OCI-LY1 (cell line): Measurements from ENCODE around the gene PPP1R1C.

Experiments used
- H2AFZ ChIP-seq: fragments of 200-600 bp; sonication (generic), shearing (Covaris generic); 2 replicates; pipeline ENCODE4 v1.6.0; 2014; ENCODE audit warnings: antibody characterized with exemption, mild to moderate bottlenecking, low read length
- H3F3A ChIP-seq: fragments of 200-600 bp; sonication (generic), shearing (Covaris generic); 2 replicates; pipeline ENCODE4 v1.6.0; 2014; ENCODE audit warnings: mild to moderate bottlenecking, antibody characterized with exemption, low read length, moderate library complexity; ENCODE audit not compliant: insufficient read depth
- H3K27ac ChIP-seq: fragments of 200-600 bp; sonication (generic); 2 replicates; pipeline ENCODE4 v1.5.1; 2014; ENCODE audit warnings: low read length, mixed run types, mild to moderate bottlenecking, low read depth; ENCODE audit not compliant: poor library complexity, severe bottlenecking
- H3K27me3 ChIP-seq: fragments of 200-600 bp; sonication (generic); 2 replicates; pipeline ENCODE4 v1.6.0; 2014; ENCODE audit warnings: antibody characterized with exemption, mild to moderate bottlenecking, low read length, moderate library complexity; ENCODE audit not compliant: insufficient read depth
- H3K36me3 ChIP-seq: fragments of 200-600 bp; sonication (generic); 2 replicates; pipeline ENCODE4 v1.6.1; 2014; ENCODE audit warnings: mild to moderate bottlenecking, antibody characterized with exemption, low read length, moderate library complexity, mixed read lengths; ENCODE audit not compliant: insufficient read depth
- H3K4me1 ChIP-seq: fragments of 200-600 bp; sonication (generic); 2 replicates; pipeline ENCODE4 v1.5.1; 2014; ENCODE audit warnings: mild to moderate bottlenecking, low read length, moderate library complexity; ENCODE audit not compliant: insufficient read depth, severe bottlenecking
- H3K4me2 ChIP-seq: fragments of 200-600 bp; sonication (generic), shearing (Covaris generic); 2 replicates; pipeline ENCODE4 v1.6.1; 2014; ENCODE audit warnings: low read length
- H3K4me3 ChIP-seq: fragments of 200-600 bp; sonication (generic); 2 replicates; pipeline ENCODE4 v1.5.1; 2014; ENCODE audit warnings: low read length, low read depth, mild to moderate bottlenecking, mixed read lengths; ENCODE audit not compliant: poor library complexity, severe bottlenecking
- H3K79me2 ChIP-seq: fragments of 200-600 bp; shearing (Covaris generic); 2 replicates; pipeline ENCODE4 v1.6.1; 2016; ENCODE audit warnings: mixed run types, low read length, mixed read lengths; ENCODE audit not compliant: insufficient read depth
- H3K9ac ChIP-seq: fragments of 200-600 bp; sonication (generic), shearing (Covaris generic); 2 replicates; pipeline ENCODE4 v1.6.1; 2014; ENCODE audit warnings: mild to moderate bottlenecking, low read length, mixed read lengths
- H3K9me2 ChIP-seq: fragments of 200-600 bp; sonication (generic), shearing (Covaris generic); 2 replicates; pipeline ENCODE4 v1.6.1; 2014; ENCODE audit warnings: low read depth, mild to moderate bottlenecking, low read length, mixed read lengths
- H3K9me3 ChIP-seq: fragments of 200-600 bp; shearing (Covaris generic); 2 replicates; pipeline ENCODE4 v1.6.1; 2014; ENCODE audit warnings: low read length, mixed read lengths
- H4K20me1 ChIP-seq: fragments of 200-600 bp; sonication (generic), shearing (Covaris generic); 2 replicates; pipeline ENCODE4 v1.6.0; 2016; ENCODE audit warnings: mild to moderate bottlenecking, low read length; ENCODE audit not compliant: insufficient read depth
- EZH2 ChIP-seq: fragments of 200-600 bp; sonication (generic), shearing (Covaris generic); IDR thresholded peaks from 2 replicates; pipeline ENCODE4 v1.8.0; 2017; ENCODE audit warnings: borderline replicate concordance, mixed run types, mild to moderate bottlenecking, antibody characterized with exemption, low read length, moderate library complexity, mixed read lengths
- TF ChIP-seq, protein P1 (sequence below): fragments of 200-600 bp; sonication (generic), shearing (Covaris generic); IDR thresholded peaks from 2 replicates; pipeline ENCODE4 v1.5.1; 2017; ENCODE audit warnings: mild to moderate bottlenecking, antibody characterized with exemption, low read length, moderate library complexity, mixed read lengths

The PPP1R1C gene

DNA sequence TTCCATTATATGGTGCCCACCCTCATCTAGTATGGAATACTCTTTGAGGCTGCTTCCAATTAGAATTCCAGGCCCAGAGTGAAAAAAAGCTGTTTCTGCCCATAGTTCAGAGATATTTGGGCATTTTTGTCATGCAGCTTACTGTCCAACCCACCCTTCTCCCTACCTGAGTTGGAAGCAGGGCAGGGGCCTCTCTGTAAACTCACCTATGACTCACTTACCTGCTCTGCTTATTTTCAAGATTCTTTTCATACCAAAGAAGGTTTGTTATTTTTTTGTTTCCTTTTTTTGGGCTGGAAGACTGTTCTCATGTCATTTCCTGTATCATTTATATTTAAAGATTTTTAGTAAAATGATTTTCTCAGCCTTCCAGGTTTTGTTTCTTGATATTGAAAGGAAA, 38.4 kb upstream of the PPP1R1C start:
- Histone ChIP-seq H3K4me3 (no peak overlapping the region), H3K27me3 (no peaks in the 10 kb centered on the region), H2AFZ (no peak overlapping the region), H3K4me1 (no peaks in the 10 kb centered on the region), H3K79me2 (no peaks in the 10 kb centered on the region), H3K4me2 (no peak overlapping the region), H3K9me2 (no peaks in the 10 kb centered on the region), H3F3A (no peaks in the 10 kb centered on the region), H3K9ac (no peak overlapping the region), H3K9me3 (no peaks in the 10 kb centered on the region), H4K20me1 (no peaks in the 10 kb centered on the region), H3K36me3 (no peaks in the 10 kb centered on the region), H3K27ac (no peak overlapping the region)
- TF ChIP-seq, protein P1, sequence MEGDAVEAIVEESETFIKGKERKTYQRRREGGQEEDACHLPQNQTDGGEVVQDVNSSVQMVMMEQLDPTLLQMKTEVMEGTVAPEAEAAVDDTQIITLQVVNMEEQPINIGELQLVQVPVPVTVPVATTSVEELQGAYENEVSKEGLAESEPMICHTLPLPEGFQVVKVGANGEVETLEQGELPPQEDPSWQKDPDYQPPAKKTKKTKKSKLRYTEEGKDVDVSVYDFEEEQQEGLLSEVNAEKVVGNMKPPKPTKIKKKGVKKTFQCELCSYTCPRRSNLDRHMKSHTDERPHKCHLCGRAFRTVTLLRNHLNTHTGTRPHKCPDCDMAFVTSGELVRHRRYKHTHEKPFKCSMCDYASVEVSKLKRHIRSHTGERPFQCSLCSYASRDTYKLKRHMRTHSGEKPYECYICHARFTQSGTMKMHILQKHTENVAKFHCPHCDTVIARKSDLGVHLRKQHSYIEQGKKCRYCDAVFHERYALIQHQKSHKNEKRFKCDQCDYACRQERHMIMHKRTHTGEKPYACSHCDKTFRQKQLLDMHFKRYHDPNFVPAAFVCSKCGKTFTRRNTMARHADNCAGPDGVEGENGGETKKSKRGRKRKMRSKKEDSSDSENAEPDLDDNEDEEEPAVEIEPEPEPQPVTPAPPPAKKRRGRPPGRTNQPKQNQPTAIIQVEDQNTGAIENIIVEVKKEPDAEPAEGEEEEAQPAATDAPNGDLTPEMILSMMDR = no peak
- TF ChIP-seq EZH2 = no peak

DNA sequence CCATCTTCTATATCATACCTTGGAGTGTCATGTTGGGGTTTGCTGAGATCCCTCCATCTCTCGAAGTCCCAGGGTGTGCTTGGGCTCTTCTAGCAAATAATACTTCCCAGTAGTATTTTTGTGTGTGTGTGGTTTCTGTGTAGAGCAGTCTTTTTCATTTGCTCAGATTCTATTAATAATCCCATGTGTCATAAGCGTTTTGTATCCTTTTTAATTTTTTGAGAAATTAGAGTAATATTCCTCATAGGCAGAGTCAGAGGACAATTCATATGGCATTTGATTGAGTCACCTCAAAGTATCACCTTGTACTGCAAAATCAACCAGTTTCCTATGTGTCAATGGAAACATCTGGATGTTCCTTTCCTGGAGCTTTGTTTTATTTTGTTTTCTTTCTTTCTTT, 37.4 kb upstream of the PPP1R1C start:
- H2AFZ ChIP-seq = no peak overlapping the region

DNA sequence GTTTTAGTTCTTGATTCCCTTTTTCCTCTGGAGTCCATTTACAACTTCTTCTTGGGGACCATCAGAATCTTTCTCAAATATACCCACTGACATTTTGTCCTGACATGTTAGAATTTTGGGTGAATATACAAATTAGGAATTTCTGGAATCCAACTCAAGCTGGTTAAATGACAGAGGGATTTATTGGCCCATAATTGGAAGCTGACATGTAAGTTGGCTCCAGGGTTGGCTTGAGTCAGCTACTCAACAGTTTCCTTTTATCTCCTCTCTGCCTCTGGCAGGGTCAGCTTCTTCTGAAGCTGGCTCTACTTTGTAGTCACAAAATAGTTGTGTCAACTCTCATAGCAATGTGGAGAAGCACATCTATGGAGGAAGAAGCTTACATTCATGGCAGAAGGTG, 36.6 kb upstream of the PPP1R1C start:
- no peaks in the 10 kb centered on the region for H3F3A ChIP-seq
- H3K9me2 ChIP-seq = no peaks in the 10 kb centered on the region
- no peak overlapping the region for H2AFZ ChIP-seq
- H3K27ac ChIP-seq = no peak overlapping the region
- no peaks in the 10 kb centered on the region for H3K4me1 ChIP-seq
- no peaks in the 10 kb centered on the region for H3K27me3 ChIP-seq
- H3K9me3 ChIP-seq = no peaks in the 10 kb centered on the region
- H3K4me3 ChIP-seq = no peak overlapping the region
- TF ChIP-seq EZH2 = no peak
- TF ChIP-seq, protein P1 = no peak
- no peaks in the 10 kb centered on the region for H4K20me1 ChIP-seq
- H3K36me3 ChIP-seq = no peaks in the 10 kb centered on the region
- H3K79me2 ChIP-seq = no peaks in the 10 kb centered on the region
- no peak overlapping the region for H3K9ac ChIP-seq
- H3K4me2 ChIP-seq = no peak overlapping the region

More for the DNA sequence above, 37.4 kb upstream of the PPP1R1C start:
- Histone ChIP-seq H3K4me3 (no peak overlapping the region), H3F3A (no peaks in the 10 kb centered on the region), H3K9me2 (no peaks in the 10 kb centered on the region), H3K27ac (no peak overlapping the region), H4K20me1 (no peaks in the 10 kb centered on the region), H3K27me3 (no peaks in the 10 kb centered on the region), H3K36me3 (no peaks in the 10 kb centered on the region), H3K9me3 (no peaks in the 10 kb centered on the region), H3K79me2 (no peaks in the 10 kb centered on the region), H3K4me2 (no peak overlapping the region), H3K9ac (no peak overlapping the region), H3K4me1 (no peaks in the 10 kb centered on the region)
- TF ChIP-seq EZH2 = no peak
- TF ChIP-seq, protein P1 = no peak
